HG03066 (cell line): Measurements from ENCODE around the gene TXN.

Experiments
- ATAC-seq: cut with Tn5 transposase; IDR thresholded peaks from one replicate; pipeline ENCODE4 v1.9.1; 2021; ENCODE audit warnings: low read depth; ENCODE audit not compliant: unreplicated experiment

The TXN gene

DNA sequence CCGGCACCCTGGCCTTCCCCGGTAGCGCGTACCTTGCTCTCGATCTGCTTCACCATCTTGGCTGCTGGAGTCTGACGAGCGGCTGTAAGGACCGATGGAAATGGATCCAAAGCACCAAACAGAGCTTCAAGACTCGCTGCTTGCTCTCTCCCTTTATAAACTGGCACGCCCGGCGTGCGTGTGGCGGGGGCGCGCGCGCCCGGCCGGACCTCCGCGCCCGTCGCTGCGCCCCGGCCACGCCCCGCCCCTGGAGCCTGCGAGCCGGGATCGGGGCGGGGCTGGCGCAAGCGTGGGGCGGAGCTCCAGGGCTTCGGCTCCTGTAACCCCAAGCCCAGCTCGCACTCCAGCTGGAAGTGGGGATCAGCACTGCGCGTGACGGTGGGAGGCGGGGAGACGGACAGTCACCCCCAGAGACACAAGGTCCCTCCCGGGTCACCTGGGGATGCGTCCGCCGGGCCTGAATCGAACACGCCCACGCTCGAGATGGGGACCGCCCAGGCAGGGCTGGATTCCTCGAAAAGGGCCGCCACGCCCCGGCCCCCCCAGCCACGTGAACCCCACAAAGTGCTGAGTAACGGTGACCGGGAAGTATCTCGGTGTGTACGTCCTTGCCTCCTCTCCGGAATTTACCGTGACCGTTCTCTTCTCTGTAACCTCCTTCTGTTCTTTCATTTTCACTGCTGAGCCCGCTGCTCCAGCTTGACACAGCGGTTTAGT, at the start of gene TXN:
TXN (minus strand) TSS at position 128 of the 717 bp plus-strand sequence; CDS start at position 56, 72 bp downstream.
- peak; percentile 61 for ATAC-seq

DNA sequence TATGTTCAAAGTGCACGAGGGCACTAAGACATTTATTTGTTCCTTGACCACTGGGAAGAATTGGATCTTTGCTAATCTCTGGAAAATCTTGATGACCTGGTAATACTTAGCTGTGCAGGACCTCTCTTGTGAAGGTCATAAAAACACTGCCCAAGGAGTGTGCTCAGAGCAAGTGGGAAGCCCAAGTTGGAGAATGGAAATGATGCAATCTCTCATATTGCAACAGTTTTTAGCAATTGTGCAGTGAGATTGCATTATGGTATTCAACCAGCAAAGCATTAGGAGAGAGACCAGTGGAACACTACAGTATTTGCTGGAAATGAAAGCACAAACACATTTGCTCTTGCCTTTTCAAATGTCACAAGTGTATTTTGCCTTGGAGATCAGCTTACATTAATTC, 46.8 kb upstream of the TXN start:
- ATAC-seq, result no peak

DNA sequence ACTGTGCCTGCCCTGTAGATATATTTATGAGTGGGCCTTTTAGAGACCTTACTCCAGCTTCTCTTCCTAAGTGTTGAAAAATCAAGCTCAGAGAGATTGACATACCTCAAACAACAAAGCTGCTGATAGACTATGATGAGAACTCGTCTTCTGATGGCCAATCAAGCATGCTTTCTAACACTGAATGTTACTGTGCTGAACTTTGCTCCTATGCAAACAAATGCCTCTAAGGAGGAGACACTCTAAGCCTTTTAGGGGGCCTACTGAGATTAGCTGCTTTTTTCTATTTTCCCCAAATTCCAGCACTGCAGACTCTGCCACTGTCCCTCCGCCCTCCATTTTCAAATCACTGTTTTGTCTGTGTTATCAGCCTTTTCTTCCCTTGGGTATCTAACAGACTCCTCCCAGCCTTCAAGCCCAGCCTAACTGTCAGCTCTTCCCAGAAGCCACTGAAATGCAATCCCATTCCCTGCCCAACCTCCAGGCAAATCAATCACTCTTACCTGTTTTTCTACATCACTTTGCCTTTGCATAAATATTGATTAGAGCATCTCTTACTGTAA, 41.8 kb upstream of the TXN start:
- no peak for ATAC-seq

DNA sequence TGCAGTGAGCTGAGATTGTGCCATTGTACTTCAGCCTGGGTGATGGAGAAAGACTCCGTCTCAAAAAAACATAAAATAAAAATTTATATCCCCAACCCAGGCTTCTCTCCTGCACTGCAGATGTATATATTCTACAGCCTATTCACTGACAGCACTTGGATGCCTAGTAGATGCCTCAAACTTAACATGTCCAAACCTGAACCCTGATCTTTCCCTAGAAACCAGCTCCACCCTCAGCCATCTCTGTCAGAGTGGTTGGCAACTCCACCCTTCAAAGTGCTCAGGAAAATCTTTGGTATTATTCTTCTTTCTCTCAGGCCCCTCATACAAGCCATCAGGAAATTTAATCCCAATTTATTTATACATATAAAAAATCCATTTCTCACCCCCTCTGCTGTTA, 36.9 kb upstream of the TXN start:
- no peak for ATAC-seq

DNA sequence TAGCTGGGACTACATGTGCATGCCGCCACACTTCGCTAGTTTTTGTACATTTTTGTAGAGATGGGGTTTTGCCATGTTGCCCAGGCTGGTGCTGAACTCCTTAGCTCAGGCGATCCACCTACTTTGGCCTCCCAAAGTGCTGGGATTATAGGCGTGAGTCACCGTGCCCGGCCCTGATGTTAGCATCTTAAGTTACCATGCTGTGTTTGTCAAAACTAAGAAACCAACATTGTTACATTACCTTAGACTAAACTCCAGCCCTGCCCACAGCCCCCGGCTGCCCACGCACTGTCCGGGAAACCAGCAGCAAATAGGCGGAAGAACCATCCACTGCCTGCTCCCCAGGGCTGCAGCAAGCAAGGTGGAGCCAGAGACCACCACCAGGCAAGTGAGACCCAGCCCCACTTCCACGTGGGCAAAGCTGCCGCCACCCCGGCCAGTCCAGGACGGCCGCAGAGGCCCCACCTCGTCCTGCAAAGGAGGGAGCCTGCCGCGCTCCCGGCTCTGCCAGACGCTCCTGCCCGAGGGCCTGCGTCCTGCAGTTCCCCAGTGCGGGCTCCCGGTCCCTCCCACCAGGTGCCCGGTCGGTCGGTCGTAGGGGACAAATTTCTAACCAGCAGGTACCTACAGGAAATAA, 35.7 kb upstream of the TXN start:
- no peak for ATAC-seq

DNA sequence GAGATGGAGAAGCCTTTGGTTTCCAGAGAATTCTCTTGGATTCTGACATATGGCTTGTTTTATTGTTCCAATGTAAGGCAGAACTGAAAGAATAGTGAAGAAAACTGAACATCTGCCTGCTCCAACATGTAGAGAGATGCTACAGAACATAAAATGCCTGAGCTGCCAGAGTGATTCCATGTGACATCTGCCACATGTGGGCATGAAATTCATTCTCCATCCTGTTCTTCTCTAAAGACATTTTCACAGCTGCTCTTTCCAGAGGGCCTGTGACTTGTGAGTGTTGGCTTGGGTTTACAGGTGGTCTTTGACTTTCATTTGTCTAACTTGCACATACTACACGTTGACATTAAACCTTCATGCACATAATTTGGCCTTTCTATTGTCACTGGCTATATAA, 33.7 kb upstream of the TXN start:
- no peak for ATAC-seq

DNA sequence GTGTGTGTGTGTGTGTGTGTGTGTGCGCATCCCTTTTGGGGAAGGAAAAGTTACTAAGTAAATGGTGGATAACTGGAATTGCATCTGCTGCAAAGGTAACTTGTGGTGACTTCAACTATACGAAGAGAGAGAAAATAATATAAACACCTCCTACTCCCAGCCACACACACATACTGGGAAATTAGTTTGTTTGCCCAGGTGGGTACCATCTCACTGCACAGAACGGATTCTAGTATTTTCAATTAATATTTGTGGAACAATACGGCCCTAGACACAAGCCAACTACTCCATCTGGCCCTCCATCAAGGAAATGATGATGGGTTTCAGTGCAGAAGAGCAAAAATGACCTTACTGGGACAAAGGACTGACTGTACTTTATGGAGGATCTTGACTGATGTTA, 32.2 kb upstream of the TXN start:
- no peak for ATAC-seq

DNA sequence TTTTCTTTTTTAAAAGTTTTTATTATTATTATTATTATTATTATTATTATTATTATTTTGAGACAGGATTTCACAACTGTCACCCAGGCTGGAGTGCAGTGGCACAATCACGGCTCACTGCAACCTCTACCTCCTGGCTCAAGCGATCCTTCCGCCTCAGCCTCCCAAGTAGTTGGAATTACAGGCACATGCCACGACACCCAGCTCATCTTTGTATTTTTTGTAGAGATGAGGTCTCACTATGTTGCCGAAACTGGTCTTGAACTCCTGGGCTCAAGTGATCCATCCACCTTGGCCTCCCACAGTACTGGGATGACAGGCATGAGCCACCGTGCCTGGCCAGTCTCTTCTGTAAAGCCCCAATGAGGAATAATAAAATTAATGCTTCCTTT, 31.0 kb upstream of the TXN start:
- ATAC-seq, result no peak

DNA sequence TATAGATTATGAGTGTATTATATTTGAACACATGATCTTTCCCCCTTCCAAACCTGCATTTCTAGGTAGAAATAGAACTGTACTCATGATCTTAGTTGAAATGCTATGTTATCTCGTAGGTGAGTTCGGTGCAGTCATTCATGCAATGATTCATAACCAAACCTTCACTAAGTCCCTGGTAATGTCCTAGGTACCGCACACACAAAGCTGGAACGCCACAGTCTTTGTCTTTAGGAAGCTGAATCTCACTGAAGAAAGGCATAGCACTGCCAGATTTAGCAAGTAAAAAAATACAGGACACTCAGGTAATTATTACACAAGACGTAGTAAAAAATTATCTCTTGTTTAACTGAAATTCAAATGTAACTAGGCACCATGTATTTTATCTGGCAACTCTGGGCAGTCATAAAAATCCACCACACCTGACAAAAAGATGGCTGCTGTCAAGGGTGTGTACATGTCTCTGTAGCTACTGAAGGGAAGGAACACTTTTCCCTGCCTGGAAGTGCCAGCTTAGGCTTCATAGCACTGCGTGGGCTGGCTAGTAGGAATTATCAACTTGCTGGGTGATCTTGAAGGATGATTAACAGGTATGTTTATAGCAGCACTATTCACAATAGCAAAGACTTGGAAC, 28.0 kb upstream of the TXN start:
- ATAC-seq, result no peak

DNA sequence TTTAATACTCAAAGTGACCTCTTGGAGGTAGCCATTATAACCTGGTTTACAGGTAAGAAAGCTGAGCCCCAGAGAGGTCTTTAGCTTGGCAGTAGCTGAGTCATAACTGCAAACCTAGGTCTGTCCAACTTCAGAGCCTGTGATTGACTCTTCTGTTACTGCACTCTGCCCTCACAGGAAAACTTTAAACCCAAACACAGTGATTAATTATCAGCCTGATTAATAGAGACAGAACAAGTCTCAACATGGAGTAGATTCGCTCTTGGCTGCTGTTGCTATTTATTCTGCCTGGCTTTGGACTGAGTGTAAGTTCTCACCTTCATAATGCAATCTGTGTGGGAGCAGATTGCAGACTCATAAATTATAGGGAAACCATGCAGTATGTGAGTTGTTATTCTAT, 27.4 kb upstream of the TXN start:
- no peak for ATAC-seq

DNA sequence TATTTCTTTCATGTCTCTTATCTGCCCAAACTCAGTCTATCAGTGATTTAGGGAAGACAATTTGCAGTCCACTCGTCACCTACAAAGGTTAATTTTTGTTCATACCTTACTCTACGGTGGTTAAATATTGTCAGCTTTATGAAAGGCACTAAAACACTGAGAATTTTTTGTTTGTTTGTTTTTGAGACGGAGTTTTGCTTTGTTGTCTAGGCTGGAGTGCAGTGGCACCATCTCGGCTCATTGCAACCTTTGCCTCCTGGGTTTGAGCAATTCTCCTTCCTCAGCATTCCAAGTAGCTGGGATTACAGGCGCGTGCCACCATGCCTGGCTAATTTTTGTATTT, 26.4 kb upstream of the TXN start:
- no peak for ATAC-seq

DNA sequence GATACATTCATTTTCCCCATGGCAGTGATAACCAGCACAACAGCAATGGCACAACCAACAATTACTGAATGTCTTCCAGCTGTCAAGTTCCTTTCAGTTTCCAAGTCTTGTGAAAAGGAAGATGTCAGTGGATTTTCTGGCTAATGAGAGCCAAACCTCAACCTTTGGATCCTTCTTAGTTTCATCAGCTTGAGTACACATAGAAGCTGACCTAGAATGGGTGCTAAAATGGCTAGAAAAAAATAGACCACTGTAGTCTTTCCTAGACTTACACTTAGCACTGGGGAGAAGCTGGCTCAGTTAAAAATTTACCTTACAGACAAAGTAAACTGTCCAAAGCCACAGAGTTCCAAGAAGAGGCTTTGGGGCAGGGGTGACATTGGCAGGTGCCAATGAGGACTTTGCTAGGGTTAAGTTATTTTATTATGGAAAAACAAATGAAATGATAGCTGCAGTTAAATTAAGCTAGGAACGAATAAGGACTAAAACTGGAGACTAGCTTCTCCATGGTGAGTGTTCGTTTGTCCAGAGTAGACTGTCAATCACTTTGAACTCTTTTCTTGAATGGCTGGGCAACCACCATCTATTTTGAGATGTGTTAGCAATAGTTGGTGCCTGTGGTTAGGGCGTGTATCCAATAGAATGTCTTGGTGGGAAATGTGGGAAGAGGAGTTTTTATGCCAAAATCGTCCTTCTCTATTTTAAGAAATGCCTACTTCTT, 25.9 kb upstream of the TXN start:
- no peak for ATAC-seq

DNA sequence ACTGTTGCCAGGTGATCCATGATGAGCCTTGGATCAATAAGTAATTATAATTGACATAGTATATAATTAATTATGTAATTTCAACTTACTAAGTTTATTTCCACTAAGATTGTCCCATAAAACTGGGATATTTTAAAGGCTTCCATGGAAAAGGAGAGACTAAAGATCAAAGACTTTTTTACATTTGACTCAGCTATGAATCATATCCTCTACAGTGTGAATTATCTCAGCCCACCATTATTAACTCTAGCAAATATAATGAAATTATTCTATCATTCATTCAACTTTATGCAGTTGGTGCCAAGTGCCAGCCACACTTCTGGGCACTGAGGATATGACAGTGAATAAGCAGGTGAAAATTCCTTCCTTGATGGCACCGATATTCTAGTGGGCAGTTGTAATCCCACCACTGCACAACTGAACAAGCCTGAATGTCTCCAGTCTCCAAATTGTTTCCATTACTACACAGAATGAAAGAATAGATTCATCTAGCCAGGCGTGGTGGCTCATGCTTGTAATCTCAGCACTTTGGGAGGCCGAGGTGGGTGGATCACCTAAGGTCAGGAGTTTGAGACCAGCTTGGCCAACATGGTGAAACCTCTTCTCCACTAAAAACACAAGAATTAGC, 21.9 kb upstream of the TXN start:
- no peak for ATAC-seq

DNA sequence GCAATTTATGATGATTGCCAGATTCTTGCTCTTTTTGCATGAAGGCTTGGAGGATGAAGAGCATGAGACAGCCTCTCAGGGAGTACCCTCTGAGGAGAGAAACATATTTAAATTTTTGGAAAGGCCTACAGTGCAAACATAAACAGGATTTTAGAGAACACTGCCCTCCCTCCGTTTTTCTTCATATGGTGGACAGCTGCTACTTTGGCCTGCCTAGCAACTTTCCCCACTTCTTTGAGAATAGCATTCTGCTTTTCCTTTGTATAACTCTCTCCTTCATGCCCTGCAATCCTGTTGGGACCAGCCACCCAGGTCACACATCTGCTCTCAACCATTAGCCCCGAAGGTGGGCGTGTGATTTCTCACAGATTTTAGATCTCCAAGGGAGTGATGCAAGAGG, 20.5 kb upstream of the TXN start:
- ATAC-seq, result no peak

DNA sequence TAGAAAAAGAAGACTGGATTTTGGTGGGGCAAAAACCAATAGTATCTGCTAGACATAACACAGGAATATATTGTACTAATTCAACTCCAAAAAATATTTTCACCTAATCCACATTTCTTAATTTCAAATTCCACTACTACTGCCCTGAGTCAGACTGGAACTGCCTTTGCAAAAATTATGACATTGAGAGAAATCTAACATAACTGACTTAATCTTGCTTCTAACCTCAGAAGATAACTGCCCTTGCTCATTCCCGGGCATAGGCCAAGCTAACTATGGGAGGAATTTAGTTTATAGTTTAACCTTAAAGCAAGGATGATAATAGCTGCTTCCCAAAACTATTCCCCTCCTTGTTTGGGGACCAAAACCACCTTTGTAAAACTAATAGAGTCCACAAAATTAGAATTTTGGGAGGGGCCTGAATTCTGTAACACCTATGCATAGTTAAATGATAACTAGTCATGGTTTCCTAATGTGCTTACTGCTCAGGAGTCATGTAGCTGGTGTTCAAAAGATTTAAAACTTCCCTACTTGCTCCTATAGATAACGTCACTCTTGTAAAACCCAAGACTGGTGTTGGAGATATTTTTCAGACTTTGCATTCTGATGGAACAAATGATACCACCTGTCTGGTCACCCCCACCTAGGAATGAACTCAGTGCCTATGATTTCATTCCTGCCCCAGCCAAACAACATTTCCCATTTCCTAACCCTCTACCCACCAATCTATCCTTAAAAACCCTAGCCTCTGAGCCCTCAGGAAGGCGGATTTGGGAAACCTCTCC, 14.1 kb upstream of the TXN start:
- ATAC-seq, result no peak

DNA sequence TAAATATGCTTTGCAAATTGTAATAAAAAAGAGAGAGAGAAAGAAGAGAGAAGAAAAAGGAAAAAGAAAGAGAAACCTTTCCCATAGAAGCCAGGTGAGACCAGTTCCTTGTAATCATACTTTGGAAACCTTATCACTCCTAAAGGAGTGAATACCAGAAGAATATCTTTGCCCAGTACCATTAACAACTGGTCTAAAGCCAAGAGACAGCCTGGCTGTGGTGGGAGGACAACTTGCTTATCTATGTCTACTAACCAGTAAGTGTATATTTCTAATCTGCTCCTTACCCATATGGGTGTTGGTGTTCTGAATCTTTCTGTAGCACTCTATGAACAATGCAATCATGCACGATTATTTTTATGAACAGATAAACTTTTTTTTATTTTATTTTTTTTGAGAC, 10.5 kb upstream of the TXN start:
- no peak for ATAC-seq

DNA sequence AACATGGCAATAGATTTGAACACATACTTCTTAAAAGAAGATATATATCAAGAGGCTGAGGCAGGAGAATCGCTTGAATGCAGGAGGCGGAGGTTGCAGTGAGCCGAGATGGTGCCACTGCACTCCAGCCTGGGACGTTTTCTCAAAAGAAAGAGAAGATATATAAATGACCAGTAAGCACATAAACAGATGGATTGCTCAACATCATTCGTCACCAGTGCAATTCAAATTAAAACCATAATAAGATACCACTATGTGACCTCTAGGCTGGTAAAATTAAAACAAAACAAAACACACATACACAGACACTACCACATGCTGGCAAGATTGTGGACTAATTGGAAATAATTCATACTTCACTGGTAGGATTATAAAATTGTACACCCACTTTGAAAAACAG, 5.3 kb upstream of the TXN start:
- no peak for ATAC-seq

DNA sequence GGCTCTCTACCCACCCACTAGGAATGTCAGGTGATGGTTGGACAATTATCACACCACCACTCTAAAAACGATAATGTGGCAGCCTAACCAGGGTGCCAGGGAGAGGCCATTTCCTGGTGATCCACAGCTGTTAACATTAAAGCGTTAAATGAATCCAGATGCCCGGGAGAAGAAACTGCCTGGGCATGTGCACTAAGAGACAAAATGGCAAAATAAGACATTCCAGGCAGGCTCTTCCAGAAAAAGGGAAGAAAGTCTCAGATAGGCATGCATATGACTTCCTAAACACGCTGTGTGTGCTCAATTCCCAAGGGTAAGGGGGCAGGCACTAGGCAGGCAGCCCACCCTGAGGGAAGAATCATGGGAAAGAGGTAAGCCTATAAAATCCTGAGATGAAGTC, 4.6 kb upstream of the TXN start:
- ATAC-seq, result no peak

DNA sequence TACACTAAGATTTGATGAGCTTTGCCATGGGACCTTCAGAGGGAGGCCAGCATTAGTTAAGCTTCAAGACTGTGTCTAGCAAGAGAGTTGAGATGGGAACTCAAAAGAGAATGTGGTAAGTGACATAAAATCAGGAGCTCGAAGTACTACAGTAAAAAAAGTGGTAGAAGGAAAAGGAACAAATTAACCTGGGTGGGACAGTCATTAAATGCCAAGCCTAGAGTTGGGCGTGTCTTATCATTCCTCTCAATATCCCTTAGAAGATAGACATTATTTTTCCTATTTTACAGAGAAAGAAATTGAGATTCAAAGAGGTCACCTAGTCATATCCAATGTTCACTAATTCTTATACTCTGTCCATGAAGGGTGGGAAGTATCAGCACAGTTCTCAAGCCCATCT, 3.3 kb upstream of the TXN start:
- no peak for ATAC-seq

DNA sequence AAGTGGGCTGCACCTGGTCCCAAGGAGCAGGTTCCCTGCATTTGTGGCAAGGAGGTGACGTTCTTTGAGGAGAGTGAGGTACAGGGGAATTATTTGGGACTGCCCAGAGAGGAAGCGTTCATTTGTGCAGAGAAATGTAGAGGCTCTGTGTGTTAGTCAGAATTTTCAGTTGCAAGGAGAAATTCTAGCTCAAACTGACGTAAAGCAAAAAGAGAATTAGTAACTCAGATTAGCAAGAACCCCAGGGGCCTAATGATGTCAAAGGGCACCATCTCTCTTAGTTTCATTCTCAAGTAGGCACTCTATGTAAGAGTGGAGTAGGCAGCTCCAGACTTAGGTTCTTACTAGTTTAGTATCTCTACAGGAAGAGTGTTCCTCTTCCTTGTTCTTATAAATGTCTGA, 2.4 kb upstream of the TXN start:
- ATAC-seq, result no peak
